Measurements from ENCODE around the gene NTPCR. TPM values are rescaled to one million over a fixed set of nuclear protein-coding genes. Genes with fewer than 3 reads are reported as not detected.
A peak's percentile ranks its signal among the peaks of the same experiment; 100 is the strongest.

NTPCR gene
- polyA plus RNA-seq, 4 donors = 62.1 to 83.9 (median 80.4) TPM

DNA sequence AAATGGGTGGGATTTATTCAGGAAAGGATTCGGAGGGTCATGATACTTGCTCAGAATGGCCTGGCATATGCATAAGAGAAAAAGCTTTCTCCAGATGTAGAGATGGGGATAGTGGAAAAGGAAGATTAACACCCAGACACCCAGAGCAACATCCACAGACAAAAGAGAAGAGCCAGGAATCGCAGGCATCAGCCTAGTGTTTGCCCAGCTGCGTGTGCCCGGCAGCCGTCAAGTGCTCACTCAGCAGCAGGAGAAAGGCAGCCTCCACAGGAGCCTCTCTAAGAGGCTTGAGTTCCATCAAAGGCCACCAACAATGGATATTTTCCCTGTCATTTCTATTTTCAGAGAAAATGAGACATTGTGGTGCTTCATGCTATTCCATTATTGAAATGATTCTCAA, 54.7 kb downstream of the NTPCR start:
- DNase-seq (ENCODE audit: low read depth in 4 of 4, low spot score in 3 of 4) = no peak

DNA sequence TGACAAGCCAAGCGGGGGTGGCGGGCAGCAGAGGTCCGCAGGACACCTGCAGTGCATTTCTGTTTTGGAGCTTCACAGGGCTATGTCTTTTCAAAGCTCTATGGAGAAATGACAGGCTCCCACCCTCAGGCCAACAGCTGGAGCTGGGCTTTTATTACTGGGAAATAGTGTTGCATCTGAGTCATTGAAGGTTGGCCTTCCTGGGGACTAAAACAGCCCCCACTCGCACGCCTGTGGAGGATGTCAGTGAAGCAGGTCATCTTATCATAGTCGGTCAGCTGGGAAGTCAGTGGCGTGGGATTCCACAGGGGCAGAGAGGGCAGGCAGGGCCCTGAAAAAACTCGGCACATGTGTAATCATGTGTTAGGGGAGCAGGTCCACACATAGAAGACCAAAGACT, 55.3 kb downstream of the NTPCR start:
- DNase-seq (ENCODE audit: low read depth in 4 of 4, low spot score in 3 of 4) = no peak

DNA sequence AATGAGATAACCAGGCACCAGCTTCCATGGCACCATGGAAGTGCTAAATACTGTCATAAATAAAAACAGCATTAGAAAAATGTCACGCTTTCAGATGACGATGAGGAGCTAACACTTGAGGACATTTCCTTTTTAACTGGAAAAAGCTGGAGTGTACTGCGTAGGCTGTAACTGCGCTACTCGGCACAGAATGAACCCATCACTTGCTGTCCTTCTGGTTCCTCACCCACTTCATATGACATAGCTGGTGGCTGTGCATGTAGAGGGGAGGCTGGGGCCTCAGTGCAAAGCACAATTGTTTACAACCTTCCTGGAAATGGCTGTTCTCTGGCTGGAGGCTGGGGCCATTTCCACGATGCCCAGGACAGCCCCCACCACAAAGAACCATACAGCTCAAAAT, 55.7 kb downstream of the NTPCR start:
- DNase-seq (ENCODE audit: low read depth in 4 of 4, low spot score in 3 of 4) = no peak

DNA sequence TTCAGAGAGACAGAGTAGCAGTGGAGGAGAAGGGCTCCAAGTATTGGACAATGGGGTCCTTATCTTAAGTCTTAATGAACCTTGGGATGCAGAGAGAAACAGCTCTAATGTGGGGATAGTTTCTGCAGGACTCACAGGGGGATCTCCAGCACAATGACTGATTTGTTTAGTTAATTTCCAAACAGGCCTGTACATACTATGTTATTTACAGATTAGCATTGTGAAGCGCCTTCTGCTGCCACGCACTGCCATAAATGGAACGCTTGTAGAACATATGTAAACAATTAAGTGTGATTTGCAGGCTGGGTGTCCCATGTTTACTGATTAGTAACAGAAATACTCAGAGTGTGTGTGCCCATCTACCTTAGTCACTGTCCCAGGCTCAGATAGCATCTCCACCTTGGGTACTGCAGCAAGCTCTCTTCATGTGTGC, 56.1 kb downstream of the NTPCR start:
- no peak for DNase-seq (ENCODE audit: low read depth in 4 of 4, low spot score in 3 of 4)

DNA sequence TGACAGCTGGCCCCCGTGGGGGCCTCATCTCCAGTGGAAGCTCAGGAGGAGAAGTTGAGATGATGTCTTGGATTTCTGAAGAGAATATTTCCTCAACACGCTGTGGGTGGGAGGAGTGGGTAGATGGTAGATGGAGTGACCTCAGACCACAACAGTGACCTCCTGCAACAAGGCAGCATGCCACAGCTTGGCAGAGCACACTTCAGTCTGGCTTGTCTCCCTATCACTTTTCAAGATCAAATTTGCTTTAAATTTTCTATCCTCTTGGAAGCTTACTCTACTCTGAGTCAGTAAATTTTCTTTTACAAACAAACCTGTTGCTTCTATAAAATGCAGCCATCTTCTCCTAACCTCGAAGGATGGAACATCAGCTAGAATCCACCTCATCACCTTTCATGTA, 59.7 kb downstream of the NTPCR start:
- no peak for DNase-seq (ENCODE audit: low read depth in 4 of 4, low spot score in 3 of 4)

DNA sequence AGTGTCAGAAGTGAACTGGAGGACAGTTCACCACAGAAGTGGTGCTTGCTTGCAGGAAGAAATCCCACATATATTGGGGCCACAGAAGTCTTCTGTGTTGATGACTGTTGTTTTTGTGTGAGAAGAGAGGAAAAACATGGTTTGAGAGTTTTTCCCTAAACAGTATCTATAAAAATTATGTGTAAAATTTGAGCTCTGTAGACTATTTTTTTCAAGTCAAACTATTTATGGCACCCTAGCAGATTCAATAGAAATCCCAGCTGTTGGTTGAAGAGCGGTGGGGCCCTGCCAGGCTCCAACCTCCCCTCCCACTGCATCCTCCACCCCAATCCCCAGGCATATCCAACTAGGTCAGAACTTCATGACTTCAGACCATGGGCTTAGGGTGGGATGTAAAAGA, 61.6 kb downstream of the NTPCR start:
- no peak for DNase-seq (ENCODE audit: low read depth in 4 of 4, low spot score in 3 of 4)

DNA sequence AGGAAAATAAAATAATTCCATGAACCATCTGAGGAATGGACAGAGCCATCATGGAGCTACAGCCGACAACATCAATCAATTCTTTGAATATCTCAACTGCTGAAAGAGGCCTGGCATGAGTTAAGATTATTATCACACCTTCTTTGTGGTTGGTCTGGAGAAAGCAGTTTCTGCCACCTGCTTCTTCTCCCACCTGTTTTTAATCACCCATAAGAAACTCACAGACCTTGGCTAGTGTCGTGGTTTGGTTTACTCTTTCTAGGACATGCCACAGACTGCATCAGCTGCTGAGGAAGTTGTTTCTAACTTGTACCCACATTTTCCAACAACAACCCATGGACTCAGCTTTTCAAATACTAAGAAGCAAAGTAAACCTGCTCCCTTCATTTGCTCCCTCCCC, 65.6 kb downstream of the NTPCR start:
- no peak for DNase-seq (ENCODE audit: low read depth in 4 of 4, low spot score in 3 of 4)

DNA sequence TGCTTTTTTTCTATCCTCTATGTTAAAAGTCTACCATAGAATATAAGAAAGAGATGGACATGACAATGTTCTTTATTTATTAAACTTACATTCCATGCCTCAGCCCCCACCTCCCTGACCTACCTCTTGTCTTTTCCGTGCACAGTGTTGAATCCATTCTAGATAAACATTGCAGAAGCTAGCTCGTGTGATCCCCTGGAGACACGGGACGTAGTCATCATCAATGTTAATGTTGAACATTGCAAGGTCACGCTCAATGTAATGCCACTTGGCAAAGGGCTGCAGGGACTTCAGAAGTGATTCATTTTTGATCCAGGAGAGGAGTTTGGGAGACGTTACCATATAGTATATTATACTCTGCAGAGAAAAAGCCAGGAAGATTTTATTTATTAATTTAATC, 66.4 kb downstream of the NTPCR start:
- DNase-seq (ENCODE audit: low read depth in 4 of 4, low spot score in 3 of 4) = no peak

DNA sequence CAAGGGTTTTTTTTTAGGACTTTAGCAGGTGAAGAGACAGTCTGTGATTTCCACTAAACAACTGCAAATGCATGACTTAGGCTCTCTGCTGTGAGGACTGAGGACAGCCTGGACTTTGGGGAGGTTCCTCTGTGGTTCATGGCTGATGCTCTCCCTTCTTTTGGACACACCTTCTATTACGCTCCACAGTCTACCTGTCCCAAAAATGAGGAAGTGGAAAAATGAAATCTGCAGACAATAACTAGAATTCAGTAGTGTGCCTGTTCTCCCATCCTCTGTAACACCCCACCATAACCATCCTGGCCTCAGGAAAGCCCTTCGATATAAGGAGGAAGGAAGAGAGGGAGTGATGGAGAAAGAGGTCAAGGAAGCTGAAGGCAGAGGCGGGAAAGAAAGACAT, 68.7 kb downstream of the NTPCR start:
- no peak for DNase-seq (ENCODE audit: low read depth in 4 of 4, low spot score in 3 of 4)

DNA sequence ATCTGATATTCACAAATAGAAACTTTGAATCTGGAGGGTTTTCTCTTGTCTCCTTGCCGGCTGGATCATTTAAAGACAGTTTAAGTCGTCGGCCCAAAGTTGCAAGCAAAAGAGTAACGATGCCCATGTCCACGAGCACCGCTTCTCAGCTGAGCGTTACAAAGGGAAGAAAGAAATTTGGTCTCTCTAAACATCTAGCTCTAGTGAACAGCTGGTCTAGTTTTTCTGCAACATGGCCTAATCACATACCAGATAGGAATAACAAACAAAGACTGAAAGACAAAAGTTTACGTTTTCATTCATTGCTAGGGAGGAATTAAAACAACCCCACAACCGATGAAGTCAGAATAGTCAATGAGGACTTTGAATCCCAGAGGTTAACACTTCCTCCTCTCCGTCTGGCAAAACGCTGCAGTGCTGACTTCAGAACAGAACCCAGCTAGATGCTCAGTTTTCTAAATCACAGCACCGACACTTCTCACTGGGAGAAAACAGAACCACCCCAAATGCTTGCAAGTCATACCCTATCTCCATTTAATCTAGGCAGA, 69.4 kb downstream of the NTPCR start:
- DNase-seq (ENCODE audit: low read depth in 4 of 4, low spot score in 3 of 4) = no peak

DNA sequence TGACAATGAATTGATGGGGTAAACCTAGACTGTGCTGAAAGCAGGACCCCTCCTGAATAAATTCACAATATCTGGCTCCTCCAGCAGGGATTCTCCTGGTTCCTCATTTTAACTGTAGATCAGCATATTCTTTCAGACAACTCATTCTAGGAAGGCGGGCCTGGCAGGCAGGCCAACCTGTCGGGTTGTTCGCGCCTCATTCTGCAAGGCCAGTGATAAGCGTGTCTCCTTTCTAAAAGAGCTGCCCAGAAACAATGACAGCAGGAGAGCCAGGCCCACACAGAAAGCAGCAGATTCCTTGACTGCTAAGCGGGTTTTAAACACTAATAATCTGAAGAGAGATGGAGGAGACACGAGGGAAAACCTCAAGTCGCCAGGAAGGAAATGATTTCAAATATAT, 70.0 kb downstream of the NTPCR start:
- no peak for DNase-seq (ENCODE audit: low read depth in 4 of 4, low spot score in 3 of 4)

DNA sequence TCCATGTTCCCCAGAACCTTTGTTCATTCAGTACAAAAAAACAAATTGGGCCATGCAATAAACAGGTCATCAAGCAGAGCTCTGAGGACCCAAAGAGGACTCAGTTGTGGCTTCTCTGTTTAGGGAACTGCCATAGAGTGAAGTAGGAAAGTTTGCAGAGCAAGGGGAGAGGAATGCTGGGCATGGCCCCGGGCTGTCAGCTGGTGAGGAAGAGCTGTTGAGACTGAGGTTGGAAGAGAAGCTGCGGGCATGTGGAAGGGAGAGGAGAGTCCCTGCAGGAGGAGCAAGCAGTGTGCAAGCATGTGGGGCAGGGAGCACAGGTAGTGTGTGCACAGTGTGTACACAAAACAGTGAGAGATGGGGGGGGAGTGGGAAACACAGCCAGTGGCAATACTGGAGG, 71.8 kb downstream of the NTPCR start:
- DNase-seq (ENCODE audit: low read depth in 4 of 4, low spot score in 3 of 4) = no peak

DNA sequence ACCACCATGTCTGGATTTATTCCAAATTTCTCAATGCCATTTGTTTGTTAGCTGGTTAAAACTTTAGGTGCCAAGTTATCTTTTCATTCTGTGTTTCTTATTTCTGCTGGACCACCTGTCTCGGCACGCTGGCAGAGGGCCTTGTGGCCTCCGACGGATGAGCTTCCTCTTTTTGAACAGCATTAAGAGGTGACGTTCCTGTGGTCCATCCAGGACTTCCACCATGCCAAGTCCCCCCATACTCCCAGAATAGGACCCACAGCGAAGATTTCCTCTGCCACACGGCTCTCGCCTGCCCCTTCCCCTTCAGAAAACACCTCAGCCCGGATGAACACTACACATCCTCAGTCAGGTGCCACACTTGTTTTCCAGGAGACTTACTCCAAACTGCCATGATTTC, 73.8 kb downstream of the NTPCR start:
- DNase-seq (ENCODE audit: low read depth in 4 of 4, low spot score in 3 of 4) = no peak

DNA sequence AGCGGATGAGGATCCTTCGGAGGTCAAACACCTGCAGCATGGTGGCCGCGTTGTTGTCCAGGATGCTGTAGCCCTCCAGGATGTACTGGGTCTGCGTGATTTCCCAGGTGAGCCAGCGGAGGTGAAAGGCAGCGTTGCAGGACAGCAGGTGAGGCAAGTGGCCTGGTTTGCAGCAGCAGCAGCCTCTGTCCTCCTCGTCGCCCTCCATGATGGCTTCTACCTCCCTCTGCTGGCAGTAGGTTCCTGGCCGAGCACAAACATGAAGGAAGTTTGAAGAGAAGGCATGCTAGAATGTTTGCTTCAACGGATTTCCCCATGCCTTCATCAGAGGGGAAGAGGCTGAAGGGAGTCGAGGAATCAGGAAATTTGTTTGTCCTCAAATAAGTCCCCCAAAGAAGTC, 74.7 kb downstream of the NTPCR start:
- DNase-seq (ENCODE audit: low read depth in 4 of 4, low spot score in 3 of 4) = peak in 1 of 4 donors; percentile 21

DNA sequence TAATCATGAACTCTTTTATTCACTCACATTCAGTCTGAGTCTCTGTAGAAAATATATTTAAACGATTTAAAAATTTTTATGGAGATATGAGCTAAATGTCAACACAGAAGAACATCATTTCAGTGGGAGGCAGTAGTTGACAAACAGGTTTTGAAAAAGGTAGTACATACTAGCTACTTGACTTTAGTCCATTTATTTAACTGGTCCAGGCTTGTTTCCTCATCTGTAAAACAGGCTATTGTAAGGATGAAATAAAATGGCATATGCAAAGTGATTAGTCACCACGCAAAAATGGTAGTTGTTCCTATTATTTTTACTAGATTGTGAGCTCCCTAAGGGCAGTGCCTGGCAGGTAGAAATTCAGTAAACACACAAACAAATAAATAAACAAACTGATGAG, 75.2 kb downstream of the NTPCR start:
- DNase-seq (ENCODE audit: low read depth in 4 of 4, low spot score in 3 of 4) = no peak

DNA sequence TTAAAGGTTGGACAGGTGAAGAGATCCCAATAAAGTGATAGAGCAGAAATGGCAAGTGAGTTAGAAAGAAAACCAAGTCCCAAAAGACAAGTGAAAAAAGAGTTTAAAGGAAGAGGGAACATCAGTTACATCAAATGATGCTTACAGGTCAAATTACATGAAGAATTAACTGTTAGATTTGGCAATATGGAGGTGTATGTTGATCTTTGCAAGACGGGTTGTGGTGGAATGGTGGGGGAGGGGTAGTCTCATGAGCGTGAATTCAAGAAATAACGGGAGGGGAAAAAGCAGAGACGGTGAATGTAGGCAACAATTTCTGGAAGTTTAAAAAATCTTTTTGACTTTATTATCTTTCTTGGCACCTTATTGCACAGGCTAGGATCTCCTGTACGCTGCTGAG, 76.6 kb downstream of the NTPCR start:
- DNase-seq (ENCODE audit: low read depth in 4 of 4, low spot score in 3 of 4) = no peak

DNA sequence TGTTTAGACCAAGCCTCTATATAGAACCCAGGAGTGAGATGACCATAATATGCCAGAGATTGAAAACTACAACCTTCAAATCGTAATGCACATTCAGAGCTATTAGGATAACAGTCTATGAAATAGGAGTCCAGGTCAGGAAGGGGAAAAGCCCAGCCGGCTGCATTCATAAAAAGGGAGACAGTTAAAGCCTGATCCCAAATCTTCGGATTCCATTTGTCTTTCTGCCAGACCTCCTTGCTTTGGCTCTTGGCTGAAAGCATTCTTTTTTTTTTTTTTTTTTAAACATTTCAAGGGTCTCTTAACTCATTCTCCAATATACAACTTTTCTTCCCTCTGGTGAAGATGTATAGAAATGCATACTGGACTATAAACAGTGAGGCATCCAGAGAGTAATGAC, 81.1 kb downstream of the NTPCR start:
- DNase-seq (ENCODE audit: low read depth in 4 of 4, low spot score in 3 of 4) = no peak

DNA sequence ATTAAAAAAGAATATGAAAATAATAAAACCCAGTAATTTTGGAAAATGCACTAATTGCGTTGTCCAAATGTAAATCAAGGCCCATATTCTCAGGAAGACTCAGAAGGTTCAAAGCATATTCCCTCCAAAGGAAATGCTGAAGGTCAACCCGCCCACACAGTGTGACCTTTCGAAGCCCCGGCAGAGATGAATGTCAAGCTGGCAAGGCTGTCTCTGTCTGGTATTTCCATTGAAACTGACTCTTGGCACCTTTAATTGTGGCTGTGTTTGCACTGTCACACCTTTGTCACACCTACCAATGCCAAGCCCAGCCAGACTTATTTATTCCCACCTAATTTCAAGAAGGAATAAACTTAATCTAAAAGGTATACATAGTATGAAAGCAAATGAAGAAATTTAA, 82.5 kb downstream of the NTPCR start:
- no peak for DNase-seq (ENCODE audit: low read depth in 4 of 4, low spot score in 3 of 4)

DNA sequence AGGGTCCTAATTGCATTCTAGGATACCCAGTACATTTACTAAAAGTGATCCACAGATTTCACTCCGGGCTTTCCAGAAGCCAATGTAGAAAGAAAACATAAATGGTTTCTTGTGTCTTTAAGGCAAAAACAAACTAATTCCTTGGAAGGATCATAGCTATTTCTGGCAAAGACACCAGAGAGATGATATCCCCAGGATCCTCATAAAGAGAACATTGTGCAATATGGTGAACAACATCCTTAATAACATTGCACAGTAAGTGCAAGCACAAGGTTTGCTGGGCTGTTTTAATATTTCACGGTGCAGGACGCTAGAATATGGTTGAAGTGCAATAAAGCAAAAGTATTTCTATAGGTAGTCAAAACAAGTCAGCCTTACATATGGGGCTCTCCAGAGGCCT, 83.0 kb downstream of the NTPCR start:
- DNase-seq (ENCODE audit: low read depth in 4 of 4, low spot score in 3 of 4) = no peak

Measured in right renal pelvis (tissue), 4 donors.